ENCODE results near the gene EPN3.
A peak's percentile ranks its signal among the peaks of the same experiment; 100 is the strongest.

Gene EPN3

DNA sequence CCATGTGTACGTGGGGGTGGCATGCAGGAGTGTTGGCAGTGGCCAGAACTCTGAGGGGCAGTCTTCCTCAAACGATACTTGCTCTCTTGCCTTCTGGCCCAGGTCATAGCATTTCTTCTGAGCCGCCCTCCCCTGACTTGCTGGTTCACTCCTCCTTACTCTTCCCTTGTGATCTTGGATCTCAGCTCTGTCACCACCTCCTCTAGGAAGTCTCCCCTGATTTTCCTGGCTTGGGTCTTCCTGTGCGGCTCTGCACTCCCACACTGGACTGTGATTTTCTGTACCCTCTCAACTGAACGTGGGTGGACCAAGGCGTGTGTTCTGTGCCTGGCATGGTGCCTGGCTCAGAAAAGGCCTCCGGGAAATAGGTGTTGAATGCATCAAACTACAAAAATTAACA lies 2.9 kb downstream of the EPN3 start:
- no peak for DNase-seq

DNA sequence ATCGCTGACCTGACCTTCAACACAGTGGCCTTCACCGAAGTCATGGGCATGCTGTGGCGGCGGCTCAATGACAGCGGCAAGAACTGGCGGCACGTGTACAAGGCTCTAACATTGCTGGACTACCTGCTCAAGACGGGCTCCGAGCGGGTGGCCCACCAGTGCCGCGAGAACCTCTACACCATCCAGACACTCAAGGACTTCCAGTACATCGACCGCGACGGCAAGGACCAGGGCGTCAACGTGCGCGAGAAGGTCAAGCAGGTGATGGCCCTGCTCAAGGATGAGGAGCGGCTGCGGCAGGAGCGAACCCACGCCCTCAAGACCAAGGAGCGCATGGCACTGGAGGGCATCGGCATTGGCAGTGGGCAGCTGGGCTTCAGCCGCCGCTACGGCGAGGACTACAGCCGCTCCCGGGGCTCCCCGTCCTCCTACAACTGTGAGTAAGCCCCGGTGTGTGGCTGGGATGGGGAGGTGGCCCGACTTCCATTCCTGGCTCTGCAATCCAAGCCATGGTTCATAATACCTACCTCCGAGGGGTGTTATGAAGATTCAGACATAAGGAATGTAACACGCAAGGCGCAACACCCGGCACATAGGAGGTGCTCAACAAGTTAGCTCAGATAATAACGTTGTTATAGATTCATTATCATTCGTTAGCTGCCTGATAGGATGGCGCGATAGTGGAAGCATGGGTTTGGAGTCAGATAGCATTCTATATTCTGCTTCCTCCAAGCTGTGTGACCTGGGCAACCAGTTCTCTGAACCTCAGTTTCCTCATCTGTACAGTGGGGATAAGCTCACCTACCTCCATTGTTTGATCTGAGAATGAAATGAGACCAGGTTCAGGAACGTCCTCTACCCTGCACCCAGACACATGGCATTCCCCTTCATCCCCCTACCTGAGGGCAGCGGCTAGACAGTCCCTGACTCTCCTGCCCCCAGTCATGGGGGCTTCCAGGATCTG lies 4.4 kb downstream of the EPN3 start:
- no peak for DNase-seq

- no peak for DNase-seq
These were observed 5.4 kb downstream of the EPN3 start for GRCh38 chr17:50537721-50538548.

DNA sequence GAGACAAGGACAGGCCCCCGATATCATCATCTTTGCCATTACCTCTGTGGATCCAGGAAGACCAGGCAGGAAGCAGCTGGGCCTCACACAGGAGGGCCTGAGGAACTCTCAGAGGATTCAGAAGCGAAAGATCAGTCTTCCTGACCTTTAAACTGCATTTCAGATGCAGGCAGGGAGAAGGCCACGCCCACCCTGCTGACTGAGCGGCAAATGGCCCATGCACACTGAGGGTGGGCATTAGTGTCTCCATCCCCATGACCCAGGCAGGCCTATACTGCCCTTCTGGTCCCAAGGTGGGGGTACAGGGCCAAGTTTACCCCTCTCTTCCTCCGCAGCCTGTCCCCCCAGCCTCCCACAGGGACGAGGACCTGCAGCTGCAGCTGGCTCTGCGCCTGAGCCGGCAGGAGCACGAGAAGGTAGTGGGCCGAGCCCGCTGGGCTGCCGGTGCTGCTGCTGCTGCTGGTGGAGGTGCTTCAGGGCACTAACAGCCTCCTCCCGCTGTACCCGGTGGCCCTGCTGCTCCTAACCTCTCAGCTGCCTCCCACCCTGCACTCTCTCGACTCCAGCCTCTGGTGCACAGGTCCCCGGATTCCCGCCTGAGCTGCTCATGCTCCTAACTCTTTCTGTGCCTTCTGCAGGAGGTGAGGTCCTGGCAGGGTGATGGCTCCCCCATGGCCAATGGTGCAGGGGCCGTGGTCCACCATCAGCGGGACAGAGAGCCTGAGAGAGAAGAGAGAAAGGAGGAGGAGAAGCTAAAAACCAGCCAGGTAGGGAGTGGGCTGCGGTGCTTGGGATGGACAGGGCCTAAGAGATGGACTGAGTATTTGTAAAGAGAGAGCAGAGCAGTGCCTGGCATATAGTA lies 6.2 kb downstream of the EPN3 start:
- DNase-seq, result no peak

GRCh38 chr17:50539762-50540559 lies 7.4 kb downstream of the EPN3 start:
- DNase-seq, result no peak

DNA sequence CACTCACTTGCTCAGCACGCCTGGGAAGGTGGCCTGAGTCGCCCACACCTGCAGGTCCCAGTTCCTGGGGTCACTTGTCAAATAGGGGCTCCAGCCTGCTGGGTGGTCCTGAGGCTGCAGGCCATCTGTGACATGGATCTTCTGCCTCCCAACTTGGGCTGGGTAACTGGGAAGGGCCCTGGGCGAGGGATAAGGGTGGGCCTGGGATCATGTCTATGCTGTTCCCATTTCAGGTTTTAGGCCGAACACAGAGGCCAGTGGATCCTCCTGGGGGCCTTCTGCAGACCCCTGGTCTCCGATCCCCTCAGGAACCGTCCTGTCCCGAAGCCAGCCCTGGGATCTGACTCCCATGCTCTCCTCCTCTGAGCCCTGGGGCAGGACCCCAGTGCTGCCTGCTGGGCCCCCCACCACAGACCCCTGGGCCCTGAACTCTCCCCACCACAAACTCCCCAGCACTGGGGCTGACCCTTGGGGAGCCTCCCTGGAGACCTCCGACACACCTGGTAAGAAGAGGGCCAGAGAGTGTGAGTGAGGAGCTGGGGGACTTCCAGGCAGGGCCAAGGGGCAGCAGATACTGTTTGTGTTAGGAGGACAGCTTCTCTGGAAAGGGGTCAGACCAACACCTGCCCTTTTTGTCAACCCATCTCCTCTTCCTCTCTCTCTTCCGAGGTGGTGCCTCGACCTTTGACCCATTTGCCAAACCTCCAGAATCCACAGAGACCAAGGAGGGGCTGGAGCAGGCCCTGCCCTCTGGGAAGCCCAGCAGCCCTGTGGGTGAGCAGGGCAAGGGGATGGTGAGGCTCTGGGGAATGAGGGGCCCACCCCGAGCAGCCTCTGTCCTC lies 8.2 kb downstream of the EPN3 start:
- DNase-seq, result no peak

GRCh38 chr17:50541402-50541715 lies 8.8 kb downstream of the EPN3 start:
- no peak for DNase-seq

DNA sequence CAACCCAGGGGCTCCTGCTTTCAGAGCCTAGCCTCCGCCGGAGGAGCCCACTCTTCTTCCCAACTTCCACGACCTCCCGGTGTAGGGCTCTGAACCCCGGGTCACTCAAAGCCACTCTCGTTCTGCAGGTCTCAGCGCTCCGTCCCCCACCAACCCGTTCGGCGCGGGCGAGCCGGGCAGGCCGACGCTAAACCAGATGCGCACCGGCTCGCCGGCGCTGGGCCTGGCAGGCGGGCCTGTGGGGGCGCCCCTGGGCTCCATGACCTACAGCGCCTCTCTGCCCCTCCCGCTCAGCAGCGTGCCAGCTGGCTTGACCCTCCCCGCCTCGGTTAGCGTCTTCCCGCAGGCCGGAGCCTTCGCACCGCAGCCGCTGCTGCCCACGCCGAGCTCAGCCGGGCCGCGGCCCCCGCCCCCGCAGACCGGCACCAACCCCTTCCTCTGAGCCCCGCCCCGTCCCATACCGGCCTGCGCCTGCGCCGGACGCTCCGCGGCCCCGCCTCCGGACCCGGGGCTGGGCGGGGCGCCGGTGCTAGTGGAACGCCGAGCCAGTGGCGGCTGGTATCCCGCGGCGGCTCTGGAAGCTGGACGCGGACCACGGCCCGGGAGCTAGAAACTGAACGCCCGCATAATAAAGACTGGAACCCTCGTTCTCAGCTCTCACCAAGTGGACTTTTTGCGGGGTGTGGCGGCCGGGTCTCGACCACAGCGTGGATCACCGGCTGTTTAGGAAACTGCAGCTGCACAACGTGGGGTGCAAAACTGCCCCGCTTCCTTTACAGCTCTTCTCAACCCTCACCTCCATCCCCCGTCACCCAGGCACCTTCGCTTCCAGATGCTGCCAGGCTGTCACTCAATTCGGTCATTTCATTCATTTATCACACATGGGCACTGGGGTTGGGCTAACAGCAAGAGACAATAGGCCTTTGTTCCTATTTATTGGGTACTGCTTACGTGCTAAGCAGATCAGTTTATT lies 9.5 kb downstream of the EPN3 start:
- peak; percentile 70 for DNase-seq

DNA sequence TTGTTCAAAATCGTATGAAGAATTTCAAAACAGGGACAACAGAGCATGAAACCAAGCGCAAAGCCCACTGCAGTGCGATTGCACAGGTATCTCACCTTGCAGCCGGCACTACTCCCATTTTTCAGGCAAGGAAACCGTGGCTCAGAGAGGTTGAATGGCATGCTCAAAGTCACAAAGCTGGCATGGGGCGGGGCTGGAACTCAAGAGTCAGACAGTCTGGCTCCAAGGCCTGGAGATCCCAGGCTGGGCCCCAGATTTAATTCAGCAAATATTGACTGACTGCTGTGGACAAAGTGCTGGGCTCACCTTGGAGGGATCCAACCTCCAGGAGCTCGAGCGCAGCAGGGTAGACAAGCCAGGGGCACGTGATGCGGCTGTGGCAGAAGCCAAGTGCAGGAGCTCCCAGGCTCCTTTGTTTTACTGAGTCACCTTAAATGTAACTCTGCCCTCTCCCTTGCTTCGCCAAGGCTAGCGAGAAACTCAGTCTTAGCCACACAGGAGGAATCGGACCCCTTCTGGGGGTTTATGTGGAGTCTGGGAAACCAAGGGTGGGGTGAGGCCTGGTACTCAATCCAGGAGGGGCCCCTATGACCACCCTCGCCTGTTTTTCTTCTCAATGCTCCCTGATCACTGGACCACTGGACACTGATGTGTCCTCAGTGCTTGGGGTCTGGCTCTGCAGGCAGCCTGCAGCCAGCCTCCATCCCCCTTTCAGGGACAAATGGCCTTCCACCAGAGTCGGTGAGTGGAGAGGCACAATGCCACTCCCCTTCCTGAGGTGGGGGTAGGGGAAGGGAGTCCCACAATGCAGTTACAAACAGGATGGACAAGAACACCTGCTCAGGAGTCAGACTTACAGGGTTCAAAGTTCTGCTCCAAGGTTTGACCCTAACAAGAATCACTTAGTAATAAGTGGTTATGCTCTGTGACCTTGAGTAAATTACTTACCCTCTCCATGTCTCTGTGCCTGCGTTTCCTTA lies 10.6 kb downstream of the EPN3 start:
- DNase-seq, result no peak

DNA sequence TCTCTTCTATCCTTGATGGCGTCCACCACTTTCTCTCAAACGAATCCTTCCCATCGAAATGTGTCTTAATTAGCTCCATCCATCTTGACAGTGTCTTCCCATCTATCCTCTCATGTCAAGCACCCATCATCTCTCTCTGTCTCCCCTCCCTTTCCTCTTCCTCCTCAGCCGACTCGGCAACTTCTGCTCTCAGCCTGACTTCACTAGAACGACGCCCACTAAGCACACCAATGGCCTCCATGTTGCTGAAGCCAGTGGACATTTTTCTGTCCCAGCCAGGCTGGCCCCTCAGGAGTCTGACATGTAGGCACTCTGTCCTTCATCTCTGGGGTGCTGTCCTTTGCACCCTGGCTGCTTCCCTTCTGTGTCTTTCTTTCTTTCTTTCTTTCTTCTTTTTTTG lies 12.0 kb downstream of the EPN3 start:
- no peak for DNase-seq

GRCh38 chr17:50545311-50545710 lies 12.8 kb downstream of the EPN3 start:
- no peak for DNase-seq

DNA sequence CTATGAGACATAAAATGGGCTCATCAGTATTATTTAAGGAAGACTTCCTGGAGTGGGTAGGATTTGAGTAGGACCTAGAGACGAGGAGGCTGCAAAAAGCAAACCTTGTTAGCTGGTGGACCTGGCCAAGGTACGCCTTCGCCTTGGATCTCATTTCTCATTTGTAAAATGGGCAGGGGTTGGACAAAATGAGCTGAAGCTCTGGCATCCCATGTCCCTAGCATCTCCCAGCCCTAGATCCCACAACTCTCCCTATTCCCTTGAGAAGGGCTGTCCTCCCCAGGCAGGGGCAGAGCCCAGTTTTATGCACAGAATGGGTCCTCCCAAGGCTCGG lies 14.1 kb downstream of the EPN3 start:
- no peak for DNase-seq

- peak; percentile 81 for DNase-seq
These were observed 14.7 kb downstream of the EPN3 start, which contains the start of gene SPATA20 for GRCh38 chr17:50547035-50547735. Gene SPATA20, plus strand, starts transcription at chr17:50547174. Its CDS starts 35 bp downstream, at chr17:50547209.

DNA sequence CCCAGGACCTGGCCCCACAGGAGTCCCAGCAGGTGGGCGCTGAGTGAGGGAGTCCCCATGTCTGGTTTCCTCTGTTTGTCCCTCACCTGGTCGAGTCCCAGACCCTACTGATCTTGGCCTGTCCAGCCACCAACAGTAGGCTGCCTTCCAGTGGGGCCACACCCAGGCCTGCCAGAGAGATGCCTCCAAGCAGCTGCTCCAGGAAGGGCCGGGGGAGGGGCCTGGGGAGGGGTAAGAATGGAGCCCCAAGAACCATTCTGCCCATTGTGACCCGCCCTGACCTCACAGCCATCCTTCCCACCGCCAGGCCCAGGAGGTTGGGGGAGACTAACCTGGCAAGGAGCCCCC lies 15.2 kb downstream of the EPN3 start:
- DNase-seq, result no peak

- DNase-seq, result no peak
These were observed 16.3 kb downstream of the EPN3 start for GRCh38 chr17:50548831-50549230.

DNA sequence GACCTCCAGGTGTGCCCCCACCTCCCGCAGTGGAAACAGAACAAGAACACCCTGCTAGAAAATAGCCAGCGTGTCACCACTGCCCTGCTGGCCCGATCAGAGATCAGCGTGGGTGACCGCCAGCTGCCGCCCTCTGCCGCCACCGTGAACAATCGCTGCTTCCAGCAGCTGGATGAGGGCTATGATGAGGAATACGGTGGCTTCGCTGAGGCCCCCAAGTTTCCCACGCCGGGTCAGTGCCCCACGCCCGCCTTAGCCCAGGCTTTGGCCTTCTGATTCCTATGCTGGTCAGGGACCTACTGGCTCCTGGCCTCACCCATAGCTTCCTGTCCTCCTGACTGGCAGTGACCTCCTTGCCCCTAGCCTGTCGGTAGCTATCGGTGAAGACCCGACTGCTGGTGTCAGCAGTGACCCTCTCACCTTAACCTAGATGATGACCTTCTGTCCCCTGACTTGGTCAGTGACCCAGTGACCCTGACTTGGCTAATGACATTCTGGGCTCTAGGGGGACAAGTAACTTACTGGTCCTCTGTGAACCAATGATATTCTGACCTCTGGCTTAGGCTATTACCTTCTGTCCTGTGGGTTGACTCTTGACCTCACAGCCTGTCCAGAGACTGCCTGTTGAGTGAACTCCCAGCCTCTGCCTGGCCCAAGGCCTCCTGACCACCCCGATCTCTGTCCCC lies 16.9 kb downstream of the EPN3 start:
- DNase-seq, result no peak

GRCh38 chr17:50549969-50550368 lies 17.4 kb downstream of the EPN3 start:
- DNase-seq, result no peak

Data from NCI-H1048 (cell line).